ENCODE results near the gene CDH13. TPM values are rescaled to one million over a fixed set of nuclear protein-coding genes. Genes with fewer than 3 reads are reported as not detected.

Gene CDH13
- total and polyA plus RNA-seq, 4 donors: 58.9 to 265 (median 158) TPM

GRCh38 chr16:83145297-83145696, 518.5 kb downstream of the CDH13 start:
- DNase-seq (no peak), ATAC-seq (ENCODE audit: low FRiP score) (no peak)
- no peaks in the 10 kb centered on the region for H3K36me3 ChIP-seq (ENCODE audit: control insufficient read depth in 1 of 2, insufficient read depth in 2 of 2, low read length in 1 of 2)
- intact Hi-C loops (cut with DNase I): no loop called here
- H3K27me3 ChIP-seq (ENCODE audit: control insufficient read depth in 1 of 2, insufficient read depth in 2 of 2, low read length in 1 of 2): no peaks in the 10 kb centered on the region
- no peaks in the 10 kb centered on the region for H3K9me3 ChIP-seq (ENCODE audit: control insufficient read depth, low read length)
- no peaks in the 10 kb centered on the region for H3K4me1 ChIP-seq (ENCODE audit: control insufficient read depth in 1 of 2, insufficient read depth in 2 of 2, low read length in 2 of 2)
- 93 to 94% methylated on average over 5 of the region's 5 CpGs for whole genome bisulfite sequencing, 2 donors
- no peak overlapping the region for H3K27ac ChIP-seq (ENCODE audit: low read depth in 1 of 2, low read length in 2 of 2)
- no peak overlapping the region for H3K4me3 ChIP-seq (ENCODE audit: low read length in 2 of 2)

GRCh38 chr16:83147244-83147643, 520.5 kb downstream of the CDH13 start:
- no peaks in the 10 kb centered on the region for H3K9me3 ChIP-seq (ENCODE audit: control insufficient read depth, low read length)
- H3K27me3 ChIP-seq (ENCODE audit: control insufficient read depth in 1 of 2, insufficient read depth in 2 of 2, low read length in 1 of 2): no peaks in the 10 kb centered on the region
- H3K27ac ChIP-seq (ENCODE audit: low read depth in 1 of 2, low read length in 2 of 2): no peak overlapping the region
- no peak for ATAC-seq (ENCODE audit: low FRiP score)
- WGBS, 2 donors: 77 to 79% methylated on average over 6 of the region's 6 CpGs
- no peaks in the 10 kb centered on the region for H3K4me1 ChIP-seq (ENCODE audit: control insufficient read depth in 1 of 2, insufficient read depth in 2 of 2, low read length in 2 of 2)
- no peaks in the 10 kb centered on the region for H3K36me3 ChIP-seq (ENCODE audit: control insufficient read depth in 1 of 2, insufficient read depth in 2 of 2, low read length in 1 of 2)
- intact Hi-C loops (cut with DNase I): no loop called here
- H3K4me3 ChIP-seq (ENCODE audit: low read length in 2 of 2): no peak overlapping the region
- no peak for DNase-seq

- Histone ChIP-seq H3K4me1 (ENCODE audit: control insufficient read depth in 1 of 2, insufficient read depth in 2 of 2, low read length in 2 of 2) (no peaks in the 10 kb centered on the region), H3K27me3 (ENCODE audit: control insufficient read depth in 1 of 2, insufficient read depth in 2 of 2, low read length in 1 of 2) (no peaks in the 10 kb centered on the region), H3K36me3 (ENCODE audit: control insufficient read depth in 1 of 2, insufficient read depth in 2 of 2, low read length in 1 of 2) (no peaks in the 10 kb centered on the region), H3K9me3 (ENCODE audit: control insufficient read depth, low read length) (no peaks in the 10 kb centered on the region), H3K4me3 (ENCODE audit: low read length in 2 of 2) (no peak overlapping the region), H3K27ac (ENCODE audit: low read depth in 1 of 2, low read length in 2 of 2) (no peak overlapping the region)
- intact Hi-C loops (cut with DNase I): no loop called here
- 71 to 72% methylated on average over 15 of the region's 15 CpGs for WGBS, 2 donors
- no peak for DNase-seq
- no peak for ATAC-seq (ENCODE audit: low FRiP score)
Observed at GRCh38 chr16:83158320-83158957, 531.7 kb downstream of the CDH13 start.

DNA sequence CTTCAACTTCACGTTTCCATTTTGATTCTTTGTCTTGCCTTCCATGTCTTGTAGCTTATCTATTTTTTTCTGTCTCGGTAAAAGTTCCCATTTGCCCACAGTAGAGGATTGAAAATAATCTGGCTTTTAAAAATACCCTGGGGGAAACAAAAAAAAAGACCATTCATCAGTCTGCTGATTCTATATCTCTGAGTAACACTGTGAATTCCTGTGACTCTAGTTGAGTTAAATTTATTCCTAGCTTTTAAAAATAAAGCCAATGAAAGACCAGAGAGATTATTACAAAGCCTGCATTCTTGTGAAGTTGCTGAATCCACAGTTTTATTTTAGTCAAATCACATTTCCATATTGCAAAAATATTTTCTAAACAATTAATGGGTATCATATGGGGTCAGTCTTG, 532.3 kb downstream of the CDH13 start:
- H3K4me1 ChIP-seq (ENCODE audit: control insufficient read depth in 1 of 2, insufficient read depth in 2 of 2, low read length in 2 of 2): no peaks in the 10 kb centered on the region
- intact Hi-C loops (cut with DNase I): no loop called here
- ATAC-seq (ENCODE audit: low FRiP score): no peak
- H3K9me3 ChIP-seq (ENCODE audit: control insufficient read depth, low read length): no peaks in the 10 kb centered on the region
- H3K27ac ChIP-seq (ENCODE audit: low read depth in 1 of 2, low read length in 2 of 2): no peak overlapping the region
- no peak for DNase-seq
- no peak overlapping the region for H3K4me3 ChIP-seq (ENCODE audit: low read length in 2 of 2)
- H3K36me3 ChIP-seq (ENCODE audit: control insufficient read depth in 1 of 2, insufficient read depth in 2 of 2, low read length in 1 of 2): no peaks in the 10 kb centered on the region
- no peaks in the 10 kb centered on the region for H3K27me3 ChIP-seq (ENCODE audit: control insufficient read depth in 1 of 2, insufficient read depth in 2 of 2, low read length in 1 of 2)
- WGBS, 2 donors: 8 to 9% methylated on average over 2 of the region's 2 CpGs

DNA sequence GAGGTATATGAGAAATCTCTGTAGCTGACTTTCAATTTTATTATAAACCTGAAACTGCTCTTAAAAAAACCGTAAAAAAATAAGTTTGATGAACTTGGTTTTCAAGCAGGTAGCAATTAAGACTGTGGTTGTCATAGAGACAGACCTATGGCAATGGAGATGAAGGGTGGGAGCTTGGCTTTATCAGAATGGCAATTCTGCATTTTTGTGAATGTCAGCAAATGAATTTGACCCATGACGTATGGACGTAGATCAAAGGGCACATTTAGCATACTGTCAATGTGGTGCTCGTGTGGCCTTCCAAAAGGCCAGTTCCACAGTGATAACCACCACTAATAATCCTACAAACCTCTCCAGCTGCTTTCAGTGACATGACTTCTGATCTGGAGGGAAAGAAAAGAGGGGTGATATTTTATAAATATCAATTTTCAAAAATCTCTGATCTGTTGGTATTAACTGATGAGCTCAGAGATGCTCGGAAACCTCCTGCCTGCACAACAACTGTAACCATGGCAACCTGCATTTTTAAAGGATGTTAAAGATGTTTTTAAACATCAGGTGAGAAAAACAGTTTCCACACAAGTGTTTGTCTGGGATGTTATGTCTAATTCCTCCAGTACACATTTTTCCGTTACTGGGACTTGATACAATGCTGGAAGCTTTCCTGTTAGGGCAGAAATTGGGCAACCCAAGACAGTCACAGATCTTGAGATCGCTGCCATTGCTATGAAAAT, 533.7 kb downstream of the CDH13 start:
- DNase-seq (no peak), ATAC-seq (ENCODE audit: low FRiP score) (no peak)
- H3K27ac ChIP-seq (ENCODE audit: low read depth in 1 of 2, low read length in 2 of 2): no peak overlapping the region
- H3K4me3 ChIP-seq (ENCODE audit: low read length in 2 of 2): no peak overlapping the region
- H3K9me3 ChIP-seq (ENCODE audit: control insufficient read depth, low read length): no peaks in the 10 kb centered on the region
- intact Hi-C loops (cut with DNase I): no loop called here
- no peaks in the 10 kb centered on the region for H3K4me1 ChIP-seq (ENCODE audit: control insufficient read depth in 1 of 2, insufficient read depth in 2 of 2, low read length in 2 of 2)
- H3K27me3 ChIP-seq (ENCODE audit: control insufficient read depth in 1 of 2, insufficient read depth in 2 of 2, low read length in 1 of 2): no peaks in the 10 kb centered on the region
- no peaks in the 10 kb centered on the region for H3K36me3 ChIP-seq (ENCODE audit: control insufficient read depth in 1 of 2, insufficient read depth in 2 of 2, low read length in 1 of 2)
- 91 to 94% methylated on average over 7 of the region's 7 CpGs for WGBS, 2 donors

GRCh38 chr16:83162791-83163190, 536.0 kb downstream of the CDH13 start:
- Histone ChIP-seq H3K36me3 (ENCODE audit: control insufficient read depth in 1 of 2, insufficient read depth in 2 of 2, low read length in 1 of 2) (no peaks in the 10 kb centered on the region), H3K4me1 (ENCODE audit: control insufficient read depth in 1 of 2, insufficient read depth in 2 of 2, low read length in 2 of 2) (no peaks in the 10 kb centered on the region), H3K4me3 (ENCODE audit: low read length in 2 of 2) (no peak overlapping the region), H3K9me3 (ENCODE audit: control insufficient read depth, low read length) (no peaks in the 10 kb centered on the region), H3K27ac (ENCODE audit: low read depth in 1 of 2, low read length in 2 of 2) (no peak overlapping the region), H3K27me3 (ENCODE audit: control insufficient read depth in 1 of 2, insufficient read depth in 2 of 2, low read length in 1 of 2) (no peaks in the 10 kb centered on the region)
- DNase-seq: no peak
- intact Hi-C loops (cut with DNase I): no loop called here
- no peak for ATAC-seq (ENCODE audit: low FRiP score)
- 88 to 94% methylated on average over 2 of the region's 2 CpGs for WGBS, 2 donors

- no peak for DNase-seq
- intact Hi-C loops (cut with DNase I): no loop called here
- Histone ChIP-seq H3K27ac (ENCODE audit: low read depth in 1 of 2, low read length in 2 of 2) (no peak overlapping the region), H3K4me1 (ENCODE audit: control insufficient read depth in 1 of 2, insufficient read depth in 2 of 2, low read length in 2 of 2) (no peaks in the 10 kb centered on the region), H3K4me3 (ENCODE audit: low read length in 2 of 2) (no peak overlapping the region), H3K36me3 (ENCODE audit: control insufficient read depth in 1 of 2, insufficient read depth in 2 of 2, low read length in 1 of 2) (no peaks in the 10 kb centered on the region), H3K9me3 (ENCODE audit: control insufficient read depth, low read length) (no peaks in the 10 kb centered on the region), H3K27me3 (ENCODE audit: control insufficient read depth in 1 of 2, insufficient read depth in 2 of 2, low read length in 1 of 2) (no peaks in the 10 kb centered on the region)
- WGBS, 2 donors: 93 to 94% methylated on average over 3 of the region's 3 CpGs
- ATAC-seq (ENCODE audit: low FRiP score): no peak
Observed at GRCh38 chr16:83164816-83165215, 538.0 kb downstream of the CDH13 start.

- ATAC-seq (ENCODE audit: low FRiP score): no peak
- H3K4me3 ChIP-seq (ENCODE audit: low read length in 2 of 2): no peak overlapping the region
- 70 to 74% methylated on average over 3 of the region's 3 CpGs for WGBS, 2 donors
- H3K27me3 ChIP-seq (ENCODE audit: control insufficient read depth in 1 of 2, insufficient read depth in 2 of 2, low read length in 1 of 2): no peaks in the 10 kb centered on the region
- intact Hi-C loops (cut with DNase I): no loop called here
- H3K9me3 ChIP-seq (ENCODE audit: control insufficient read depth, low read length): no peaks in the 10 kb centered on the region
- H3K4me1 ChIP-seq (ENCODE audit: control insufficient read depth in 1 of 2, insufficient read depth in 2 of 2, low read length in 2 of 2): peaks cover 0 to 3% of the 10 kb centered on the region in 2 donors
- no peak overlapping the region for H3K27ac ChIP-seq (ENCODE audit: low read depth in 1 of 2, low read length in 2 of 2)
- no peaks in the 10 kb centered on the region for H3K36me3 ChIP-seq (ENCODE audit: control insufficient read depth in 1 of 2, insufficient read depth in 2 of 2, low read length in 1 of 2)
- DNase-seq: no peak
Observed at GRCh38 chr16:83171396-83171795, 544.6 kb downstream of the CDH13 start.

GRCh38 chr16:83174671-83175070, 547.9 kb downstream of the CDH13 start:
- intact Hi-C loops (cut with DNase I): no loop called here
- Histone ChIP-seq H3K9me3 (ENCODE audit: control insufficient read depth, low read length) (no peaks in the 10 kb centered on the region), H3K36me3 (ENCODE audit: control insufficient read depth in 1 of 2, insufficient read depth in 2 of 2, low read length in 1 of 2) (no peaks in the 10 kb centered on the region), H3K4me1 (ENCODE audit: control insufficient read depth in 1 of 2, insufficient read depth in 2 of 2, low read length in 2 of 2) (peaks cover 0 to 3% of the 10 kb centered on the region in 2 donors), H3K27ac (ENCODE audit: low read depth in 1 of 2, low read length in 2 of 2) (no peak overlapping the region), H3K27me3 (ENCODE audit: control insufficient read depth in 1 of 2, insufficient read depth in 2 of 2, low read length in 1 of 2) (no peaks in the 10 kb centered on the region), H3K4me3 (ENCODE audit: low read length in 2 of 2) (no peak overlapping the region)
- no peak for ATAC-seq (ENCODE audit: low FRiP score)
- DNase-seq: no peak
